Measurements from ENCODE around the gene EVL. TPM values are rescaled to one million over a fixed set of nuclear protein-coding genes. Genes with fewer than 3 reads are reported as not detected.

The EVL gene
- total RNA-seq, 4 donors from 2014 or later = 42.6 to 94.6 (median 59.8) TPM

- Histone ChIP-seq H3K9me3 (peaks cover 0 to 12% (median 0%) of the 10 kb centered on the region in 4 donors), H3K36me3 (no peaks in the 10 kb centered on the region), H3K27me3 (peaks cover 0 to 46% of the 10 kb centered on the region in 2 donors), H3K4me1 (peaks cover 0 to 30% (median 18%) of the 10 kb centered on the region in 4 donors), H3K27ac (peak within 1 kb of the TSS in 1 of 4 donors; percentile 82), H3K4me3 (peak within 1 kb of the TSS in 2 of 4 donors; percentile 42 to 53)
- 1 to 2% methylated on average over 19 to 39 of the region's 94 CpGs for WGBS, 2 donors
- no peak for TF ChIP-seq CTCF (IDR thresholded peaks at IDR 0.05)
- DNase-seq (ENCODE audit: low spot score in 2 of 2) = no peak
These were observed 94.1 kb downstream of the EVL start, which contains the start of gene DEGS2 for GRCh38 chr14:100159094-100159864. Gene DEGS2, minus strand, starts transcription at chr14:100159645. Its CDS starts 58 bp downstream, at chr14:100159587.

GRCh38 chr14:100159865-100160533 is 94.8 kb downstream of the EVL start:
- TF ChIP-seq EP300 (IDR thresholded peaks at IDR 0.05) = no peak
- no peak for TF ChIP-seq POLR2A (IDR thresholded peaks at IDR 0.05)
- TF ChIP-seq CTCF (IDR thresholded peaks at IDR 0.05) = no peak
- 14 to 15% methylated on average over 18 to 29 of the region's 39 CpGs for WGBS, 2 donors
- peaks cover 0 to 30% (median 18%) of the 10 kb centered on the region in 4 donors for H3K4me1 ChIP-seq
- peaks cover 0 to 46% of the 10 kb centered on the region in 2 donors for H3K27me3 ChIP-seq
- H3K4me3 ChIP-seq = peak overlapping the region in 2 of 4 donors; percentile 42 to 53
- peaks cover 0 to 5% (median 0%) of the 10 kb centered on the region in 4 donors for H3K9me3 ChIP-seq
- no peaks in the 10 kb centered on the region for H3K36me3 ChIP-seq
- peak overlapping the region in 1 of 4 donors; percentile 82 for H3K27ac ChIP-seq
- no peak for DNase-seq (ENCODE audit: low spot score in 2 of 2)

- Histone ChIP-seq H3K4me3 (no peak overlapping the region), H3K27me3 (peaks cover 0 to 46% of the 10 kb centered on the region in 2 donors), H3K4me1 (peaks cover 0 to 30% (median 18%) of the 10 kb centered on the region in 4 donors), H3K27ac (no peak overlapping the region), H3K9me3 (no peaks in the 10 kb centered on the region), H3K36me3 (no peaks in the 10 kb centered on the region)
- WGBS, 2 donors = 87 to 88% methylated on average over 2 to 6 of the region's 7 CpGs
- DNase-seq (ENCODE audit: low spot score in 2 of 2) = no peak
- TF ChIP-seq POLR2A (IDR thresholded peaks at IDR 0.05) (no peak), EP300 (IDR thresholded peaks at IDR 0.05) (no peak), CTCF (IDR thresholded peaks at IDR 0.05) (no peak)
These were observed 95.3 kb downstream of the EVL start for GRCh38 chr14:100160534-100160916.

- Histone ChIP-seq H3K27ac (no peak overlapping the region), H3K4me3 (no peak overlapping the region), H3K36me3 (no peaks in the 10 kb centered on the region), H3K4me1 (peaks cover 0 to 15% (median 6%) of the 10 kb centered on the region in 4 donors), H3K27me3 (peaks cover 0 to 24% of the 10 kb centered on the region in 2 donors), H3K9me3 (no peaks in the 10 kb centered on the region)
- WGBS, 2 donors = 28 to 32% methylated on average over 27 of the region's 27 CpGs
- TF ChIP-seq EP300 (IDR thresholded peaks at IDR 0.05) (no peak), CTCF (IDR thresholded peaks at IDR 0.05) (no peak)
- DNase-seq (ENCODE audit: low spot score in 2 of 2) = no peak
These were observed 100.2 kb downstream of the EVL start for GRCh38 chr14:100165376-100165775.
